Gastroesophageal sphincter (tissue), 4 donors: Measurements from ENCODE around the gene SNX13. TPM values are rescaled to one million over a fixed set of nuclear protein-coding genes. Genes with fewer than 3 reads are reported as not detected.

Experiments used
- ATAC-seq: fragments of 150-250 bp; one replicate; pipeline ENCODE4 v1.9.1; 2016; ENCODE audit warnings: mild to moderate bottlenecking, moderate library complexity
- H3K27ac ChIP-seq, 4 donors: fragments of 200-600 bp; sonication (generic) in 3 of 4; 1 replicate in 3 of 4; 2 replicates in 1 of 4; pipeline ENCODE4 v1.5.1; 2016 to 2019
- H3K27me3 ChIP-seq: fragments of 200-600 bp; sonication (generic); one replicate; pipeline ENCODE4 v1.5.1; 2019
- H3K36me3 ChIP-seq, 2 donors: fragments of 200-600 bp; sonication (generic); one replicate each; pipeline ENCODE4 v1.5.1; 2019; ENCODE audit warnings: control low read depth in 1 of 2
- H3K4me1 ChIP-seq, 3 donors: fragments of 200-600 bp; sonication (generic); 1 replicate in 2 of 3; 2 replicates in 1 of 3; pipeline ENCODE4 v1.5.1; 2016 to 2019; ENCODE audit warnings: control low read depth in 2 of 3
- H3K4me3 ChIP-seq, 2 donors: fragments of 200-600 bp; sonication (generic); one replicate each; pipeline ENCODE4 v1.5.1; 2019; ENCODE audit warnings: mild to moderate bottlenecking in 1 of 2, moderate library complexity in 1 of 2
- H3K9me3 ChIP-seq, 3 donors: fragments of 200-600 bp; sonication (generic); one replicate each; pipeline ENCODE4 v1.5.1; 2017 to 2019; ENCODE audit warnings: control low read depth in 2 of 3
- EP300 ChIP-seq: sonication (generic); formaldehyde crosslinking; IDR thresholded peaks from one replicate; pipeline ENCODE4 v1.6.1; 2017; ENCODE audit warnings: antibody characterized with exemption, mild to moderate bottlenecking
- POLR2A ChIP-seq, 2 donors: fragments of 450-650 bp; IDR thresholded peaks; one replicate each; pipeline ENCODE4 v1.6.1; 2017; ENCODE audit warnings: antibody characterized with exemption in 2 of 2, mild to moderate bottlenecking in 2 of 2, moderate library complexity in 1 of 2
- POLR2AphosphoS5 ChIP-seq: sonication (generic); formaldehyde crosslinking; IDR thresholded peaks from one replicate; pipeline ENCODE4 v1.6.1; 2017; ENCODE audit warnings: antibody characterized with exemption
- WGBS, 2 donors: methylation state at CpG; one replicate each; pipeline ENCODE4 v1.1.5; 2018; ENCODE audit warnings: low coverage in 1 of 2; 5-methylcytosine and 5-hydroxymethylcytosine counted together
- total RNA-seq, 4 donors: library from RNA; depleted of rRNA; stranded (reverse); fragments of >200 nt; gene quantifications; one replicate each; pipeline ENCODE4 v1.1.0, GENCODE V29; 2016
- TF ChIP-seq, protein P1 (sequence below), 4 experiments: fragments of 200-600 bp in 2 of 4; fragments of 450-650 bp in 2 of 4; sonication (generic) in 1 of 4; IDR thresholded peaks; one replicate each; pipeline ENCODE4 v1.5.1; 2017 to 2019; ENCODE audit warnings: antibody characterized with exemption in 4 of 4, mild to moderate bottlenecking in 2 of 4, moderate library complexity in 2 of 4

SNX13 gene
- total RNA-seq, 4 donors from 2014 or later = 39.2 to 99.3 (median 57.0) TPM

DNA sequence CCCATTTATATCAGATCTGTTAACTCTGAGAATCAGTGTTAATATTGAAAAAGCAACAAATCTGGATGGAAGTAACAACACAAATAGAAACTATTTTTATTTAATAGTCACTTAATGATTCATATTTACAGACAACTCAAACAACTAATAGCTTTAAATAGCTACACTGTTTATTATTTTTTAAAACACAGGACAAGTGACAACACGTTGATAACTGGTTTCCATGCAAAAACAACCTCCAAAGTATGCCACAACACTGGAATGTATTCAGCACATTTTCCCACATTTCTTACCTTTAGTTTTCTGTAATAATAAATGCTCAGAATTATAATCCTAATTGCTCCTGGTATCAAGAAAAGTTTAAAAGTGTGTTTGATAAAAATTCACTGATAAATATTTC, 4.0 kb downstream of the SNX13 start:
- H3K27me3 ChIP-seq = no peaks in the 10 kb centered on the region
- 50 to 90% methylated on average over 1 of the region's 1 CpG for WGBS, 2 donors
- ATAC-seq = no peak
- H3K4me1 ChIP-seq = peaks cover 0 to 74% (median 0%) of the 10 kb centered on the region in 3 donors
- no peak overlapping the region for H3K4me3 ChIP-seq
- H3K27ac ChIP-seq = no peak overlapping the region
- TF ChIP-seq, protein P1, sequence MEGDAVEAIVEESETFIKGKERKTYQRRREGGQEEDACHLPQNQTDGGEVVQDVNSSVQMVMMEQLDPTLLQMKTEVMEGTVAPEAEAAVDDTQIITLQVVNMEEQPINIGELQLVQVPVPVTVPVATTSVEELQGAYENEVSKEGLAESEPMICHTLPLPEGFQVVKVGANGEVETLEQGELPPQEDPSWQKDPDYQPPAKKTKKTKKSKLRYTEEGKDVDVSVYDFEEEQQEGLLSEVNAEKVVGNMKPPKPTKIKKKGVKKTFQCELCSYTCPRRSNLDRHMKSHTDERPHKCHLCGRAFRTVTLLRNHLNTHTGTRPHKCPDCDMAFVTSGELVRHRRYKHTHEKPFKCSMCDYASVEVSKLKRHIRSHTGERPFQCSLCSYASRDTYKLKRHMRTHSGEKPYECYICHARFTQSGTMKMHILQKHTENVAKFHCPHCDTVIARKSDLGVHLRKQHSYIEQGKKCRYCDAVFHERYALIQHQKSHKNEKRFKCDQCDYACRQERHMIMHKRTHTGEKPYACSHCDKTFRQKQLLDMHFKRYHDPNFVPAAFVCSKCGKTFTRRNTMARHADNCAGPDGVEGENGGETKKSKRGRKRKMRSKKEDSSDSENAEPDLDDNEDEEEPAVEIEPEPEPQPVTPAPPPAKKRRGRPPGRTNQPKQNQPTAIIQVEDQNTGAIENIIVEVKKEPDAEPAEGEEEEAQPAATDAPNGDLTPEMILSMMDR (IDR thresholded peaks at IDR 0.05) = no peak
- TF ChIP-seq EP300 (no peak), POLR2A (IDR thresholded peaks at IDR 0.05) (no peak), POLR2AphosphoS5 (no peak)
- H3K36me3 ChIP-seq = no peaks in the 10 kb centered on the region
- H3K9me3 ChIP-seq = no peaks in the 10 kb centered on the region

GRCh38 chr7:17934612-17935240, 5.6 kb downstream of the SNX13 start:
- Histone ChIP-seq H3K27me3 (no peaks in the 10 kb centered on the region), H3K27ac (no peak overlapping the region), H3K36me3 (no peaks in the 10 kb centered on the region), H3K9me3 (no peaks in the 10 kb centered on the region), H3K4me1 (peaks cover 0 to 84% (median 0%) of the 10 kb centered on the region in 3 donors), H3K4me3 (no peak overlapping the region)
- ATAC-seq = no peak
- TF ChIP-seq POLR2AphosphoS5 (no peak), POLR2A (IDR thresholded peaks at IDR 0.05) (no peak), EP300 (no peak)
- TF ChIP-seq, protein P1 (IDR thresholded peaks at IDR 0.05) = no peak
- 80 to 94% methylated on average over 2 of the region's 2 CpGs for WGBS, 2 donors

GRCh38 chr7:17934094-17934493, 6.2 kb downstream of the SNX13 start:
- TF ChIP-seq EP300 = no peak
- TF ChIP-seq POLR2A (IDR thresholded peaks at IDR 0.05) = no peak
- TF ChIP-seq, protein P1 (IDR thresholded peaks at IDR 0.05) = no peak
- TF ChIP-seq POLR2AphosphoS5 = no peak
- ATAC-seq = no peak
- Histone ChIP-seq H3K4me1 (peaks cover 0 to 90% (median 0%) of the 10 kb centered on the region in 3 donors), H3K27me3 (no peaks in the 10 kb centered on the region), H3K4me3 (no peak overlapping the region), H3K36me3 (no peaks in the 10 kb centered on the region), H3K27ac (no peak overlapping the region), H3K9me3 (no peaks in the 10 kb centered on the region)
- WGBS, 2 donors = 35 to 44% methylated on average over 2 of the region's 2 CpGs

DNA sequence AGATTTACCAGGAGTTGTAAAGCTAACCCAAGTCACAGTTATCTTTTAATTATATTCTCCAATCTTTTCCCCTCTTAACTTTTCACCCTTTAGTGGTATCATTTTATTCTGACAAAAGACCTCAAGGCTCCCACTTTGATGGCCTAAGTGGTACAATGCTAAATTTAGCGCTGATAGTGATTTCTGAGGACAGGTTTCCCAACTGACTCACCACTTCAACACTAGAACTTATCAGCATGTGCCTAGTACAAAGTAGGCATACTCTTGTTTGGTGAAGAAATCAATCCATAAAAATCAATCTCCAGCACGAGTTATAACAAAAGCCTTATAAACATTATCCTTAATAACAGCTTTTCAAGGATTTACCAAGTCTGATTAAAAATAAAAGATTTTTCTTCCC, 7.5 kb downstream of the SNX13 start:
- Histone ChIP-seq H3K36me3 (no peaks in the 10 kb centered on the region), H3K9me3 (no peaks in the 10 kb centered on the region), H3K27me3 (no peaks in the 10 kb centered on the region), H3K27ac (no peak overlapping the region), H3K4me3 (no peak overlapping the region), H3K4me1 (peaks cover 0 to 84% (median 0%) of the 10 kb centered on the region in 3 donors)
- TF ChIP-seq, protein P1 (IDR thresholded peaks at IDR 0.05) = no peak
- TF ChIP-seq EP300 (no peak), POLR2AphosphoS5 (no peak), POLR2A (IDR thresholded peaks at IDR 0.05) (no peak)
- ATAC-seq = no peak
- WGBS, 2 donors = 81 to 100% methylated on average over 2 of the region's 2 CpGs

GRCh38 chr7:17931069-17931468, 9.2 kb downstream of the SNX13 start:
- 75 to 93% methylated on average over 1 of the region's 1 CpG for WGBS, 2 donors
- Histone ChIP-seq H3K27me3 (no peaks in the 10 kb centered on the region), H3K36me3 (no peaks in the 10 kb centered on the region), H3K4me1 (peaks cover 0 to 78% (median 0%) of the 10 kb centered on the region in 3 donors), H3K9me3 (no peaks in the 10 kb centered on the region), H3K4me3 (no peak overlapping the region), H3K27ac (no peak overlapping the region)
- TF ChIP-seq EP300 (no peak), POLR2A (IDR thresholded peaks at IDR 0.05) (no peak), POLR2AphosphoS5 (no peak)
- TF ChIP-seq, protein P1 (IDR thresholded peaks at IDR 0.05) = no peak
- ATAC-seq = peak; percentile 66
